GM19099 (cell line): ENCODE data around the gene FABP3.

Source experiments
- POLR2A ChIP-seq: IDR thresholded peaks from 3 replicates; pipeline ENCODE4 v1.6.1; 2011; ENCODE audit warnings: low read depth; ENCODE audit not compliant: insufficient read length; ENCODE audit errors: extremely low read depth

FABP3 gene

GRCh38 chr1:31382379-31382989 is 9.6 kb upstream of the FABP3 start:
- no peak for TF ChIP-seq POLR2A

GRCh38 chr1:31381394-31382294 is 8.8 kb upstream of the FABP3 start:
- TF ChIP-seq POLR2A, result no peak

DNA sequence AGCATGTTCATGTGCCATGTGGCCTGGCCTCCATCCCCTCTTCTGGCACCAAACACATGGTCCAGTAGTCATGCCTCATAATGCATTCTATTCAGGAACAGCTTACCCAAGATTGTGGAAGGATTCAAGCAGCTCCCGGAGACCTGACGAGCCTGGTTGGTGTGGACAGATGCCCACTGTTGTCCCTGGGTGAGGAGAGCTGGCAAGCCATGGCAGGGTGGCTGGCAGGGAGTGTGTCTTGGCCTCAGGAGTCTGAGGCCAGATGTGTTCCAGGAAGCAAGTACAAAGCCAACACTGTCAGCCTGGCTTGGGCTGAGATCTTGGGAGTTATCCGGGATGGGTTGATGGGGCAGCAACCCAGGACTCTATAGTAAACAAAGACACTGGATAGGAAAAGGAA is 7.3 kb upstream of the FABP3 start:
- no peak for TF ChIP-seq POLR2A

DNA sequence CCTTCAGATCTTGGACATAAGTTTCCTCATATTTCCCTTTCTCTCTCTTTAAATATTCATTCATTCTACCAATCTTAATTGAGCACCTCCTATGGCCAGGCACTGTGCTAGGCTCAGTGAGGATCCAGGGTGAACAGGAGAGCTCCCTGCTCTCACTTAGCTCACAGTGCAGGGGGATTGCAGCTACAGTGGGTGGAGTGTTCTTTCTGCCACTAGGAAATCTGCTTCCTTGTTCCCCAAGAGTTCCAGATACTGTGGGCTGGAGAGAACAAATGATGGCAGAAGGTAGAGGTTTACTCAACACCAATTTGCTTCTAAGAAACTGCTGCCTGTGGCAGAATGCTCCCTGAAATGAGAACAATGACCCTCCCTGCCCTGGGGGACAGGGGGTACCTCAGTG is 5.1 kb upstream of the FABP3 start:
- no peak for TF ChIP-seq POLR2A

GRCh38 chr1:31377364-31377863 is 4.5 kb upstream of the FABP3 start:
- no peak for TF ChIP-seq POLR2A

DNA sequence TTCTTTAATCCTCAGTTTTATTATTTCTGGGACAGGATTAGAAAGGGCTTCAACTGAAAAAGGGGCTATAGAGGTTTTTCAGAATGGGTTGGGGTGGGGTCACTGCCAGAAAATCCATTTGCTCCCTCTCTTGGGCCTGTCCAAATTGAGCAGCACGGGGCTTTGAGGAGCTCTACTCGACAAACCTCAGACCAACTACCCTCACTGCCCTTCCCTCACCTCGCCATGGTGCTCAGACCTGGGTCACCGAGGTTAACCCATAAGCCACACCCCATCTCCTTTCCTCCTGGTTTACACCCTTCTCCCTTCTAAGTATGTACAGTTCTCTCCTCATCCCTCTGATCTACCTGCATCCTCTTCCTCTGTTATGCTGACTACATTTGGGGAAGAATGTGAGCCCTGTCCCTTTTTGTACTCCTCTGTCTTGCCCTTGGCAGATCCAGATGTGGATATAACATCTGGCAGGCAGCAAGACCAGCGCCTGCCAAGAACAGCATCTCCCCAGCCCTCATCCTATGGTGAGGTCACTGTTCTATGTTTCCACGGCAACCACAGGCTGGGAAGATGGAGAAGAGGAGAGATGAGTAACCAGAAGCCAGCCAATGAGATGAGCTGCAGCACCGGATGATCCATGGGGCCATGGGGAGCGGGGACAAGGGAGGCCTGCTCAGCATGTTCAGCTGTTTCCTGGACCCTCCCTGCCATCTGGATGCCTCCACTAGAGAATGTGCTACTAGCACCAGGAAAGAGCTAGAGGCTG is 3.7 kb upstream of the FABP3 start:
- no peak for TF ChIP-seq POLR2A

- no peak for TF ChIP-seq POLR2A
These were observed 1.8 kb upstream of the FABP3 start for GRCh38 chr1:31374511-31375196.

GRCh38 chr1:31373897-31374486 is 1.1 kb upstream of the FABP3 start:
- TF ChIP-seq POLR2A, result no peak

DNA sequence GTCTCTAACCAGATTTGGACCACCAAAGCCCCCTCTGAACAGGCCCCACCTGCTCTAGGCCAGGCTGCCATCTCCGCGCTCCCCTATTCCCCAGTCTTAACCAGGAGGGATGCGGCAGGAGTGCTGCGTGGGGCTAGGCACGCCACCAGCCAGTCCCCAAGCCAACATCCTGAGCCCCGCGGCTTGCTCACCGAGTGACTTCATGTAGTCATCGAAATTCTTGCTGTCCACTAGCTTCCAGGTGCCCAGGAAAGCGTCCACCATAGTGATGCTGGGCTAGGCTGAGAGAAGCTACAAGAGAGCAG is 173 bp downstream of the FABP3 start:
- TF ChIP-seq POLR2A, result no peak

DNA sequence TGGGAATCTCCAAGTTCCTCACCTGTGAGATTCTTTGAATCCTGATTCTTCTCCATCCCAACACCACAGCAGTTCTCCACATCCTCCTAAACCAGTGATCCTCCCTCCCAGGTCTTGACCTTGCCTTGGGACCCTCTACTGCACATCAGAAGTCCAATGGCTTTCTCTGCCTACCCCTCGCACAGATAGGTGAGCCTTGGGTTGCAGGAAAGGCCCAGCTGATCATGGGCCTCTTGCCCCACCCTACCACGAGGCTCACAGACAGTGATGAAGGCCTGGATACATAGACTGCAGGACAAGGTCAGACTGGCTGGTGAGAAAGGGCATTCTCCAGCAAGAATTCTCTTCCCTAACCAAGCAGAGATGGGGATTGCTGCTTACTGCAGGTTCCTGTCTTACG is 825 bp downstream of the FABP3 start:
- no peak for TF ChIP-seq POLR2A

DNA sequence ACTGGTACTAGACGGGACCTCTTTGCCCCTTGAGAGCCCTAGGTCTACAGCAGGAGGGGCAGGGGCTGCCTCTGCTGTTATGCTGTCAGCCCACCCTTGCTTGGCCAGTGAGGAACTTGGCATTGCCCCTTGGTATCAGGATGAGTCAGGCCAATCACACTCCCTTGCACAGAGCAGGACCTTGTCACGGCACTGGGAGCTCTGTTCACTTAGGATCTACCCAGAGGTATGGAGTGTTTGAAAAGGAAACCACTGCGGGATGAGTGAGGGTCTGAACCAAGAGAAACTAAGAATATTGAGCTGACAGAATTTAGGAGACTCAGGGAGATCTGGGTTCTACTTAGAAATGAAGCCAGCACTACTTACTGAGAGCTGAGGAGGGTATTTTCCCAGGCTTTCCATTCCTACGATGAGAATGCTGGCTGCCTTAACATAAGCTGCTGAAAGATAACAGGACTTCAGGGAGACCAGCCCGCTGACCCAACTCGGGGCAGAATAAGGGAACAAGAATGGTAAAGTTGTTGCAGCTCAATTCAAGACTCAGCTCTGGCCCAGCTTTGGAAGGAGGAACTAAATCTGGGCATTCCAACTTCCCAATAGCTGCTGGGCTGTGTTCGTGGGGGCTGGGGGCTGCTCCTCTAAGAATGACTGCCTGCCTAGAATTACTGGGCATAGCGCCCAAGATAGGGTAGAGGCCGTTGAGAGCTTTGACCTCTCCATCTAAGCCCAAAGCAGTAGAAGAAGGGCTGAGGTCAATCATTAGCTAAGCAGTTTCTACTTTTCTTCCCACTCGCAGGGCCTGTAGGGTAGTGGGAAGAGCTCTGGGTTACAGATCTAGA is 1.5 kb downstream of the FABP3 start:
- TF ChIP-seq POLR2A, result no peak

- no peak for TF ChIP-seq POLR2A
These were observed 2.3 kb downstream of the FABP3 start for GRCh38 chr1:31370565-31370964.

DNA sequence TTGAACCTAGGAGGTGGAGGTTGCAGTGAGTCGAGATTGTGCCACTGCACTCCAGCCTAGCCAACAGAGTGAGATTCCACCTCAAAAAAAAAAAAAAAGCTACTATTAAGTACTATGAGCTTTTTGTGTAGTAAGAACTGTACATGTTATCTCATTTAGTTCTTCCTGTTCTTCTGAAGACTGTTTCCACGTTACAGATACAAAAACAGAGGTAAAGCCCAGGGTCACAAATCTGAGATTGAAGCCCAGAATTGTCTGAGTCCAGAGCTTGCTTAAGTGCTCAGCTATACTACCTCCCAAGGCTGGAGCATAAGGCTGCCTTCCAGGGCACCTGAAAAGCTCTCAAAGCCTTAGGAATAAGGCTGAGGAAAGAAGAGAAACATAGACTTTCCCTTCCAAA is 2.9 kb downstream of the FABP3 start:
- TF ChIP-seq POLR2A, result no peak

- no peak for TF ChIP-seq POLR2A
These were observed 4.2 kb downstream of the FABP3 start for GRCh38 chr1:31368611-31369107.
